ENCODE results near the gene CRNN. TPM values are rescaled to one million over a fixed set of nuclear protein-coding genes. Genes with fewer than 3 reads are reported as not detected.

CRNN gene
- total and polyA plus RNA-seq, 7 donors, result 0.61 to 3.6 TPM; not detected in 5

DNA sequence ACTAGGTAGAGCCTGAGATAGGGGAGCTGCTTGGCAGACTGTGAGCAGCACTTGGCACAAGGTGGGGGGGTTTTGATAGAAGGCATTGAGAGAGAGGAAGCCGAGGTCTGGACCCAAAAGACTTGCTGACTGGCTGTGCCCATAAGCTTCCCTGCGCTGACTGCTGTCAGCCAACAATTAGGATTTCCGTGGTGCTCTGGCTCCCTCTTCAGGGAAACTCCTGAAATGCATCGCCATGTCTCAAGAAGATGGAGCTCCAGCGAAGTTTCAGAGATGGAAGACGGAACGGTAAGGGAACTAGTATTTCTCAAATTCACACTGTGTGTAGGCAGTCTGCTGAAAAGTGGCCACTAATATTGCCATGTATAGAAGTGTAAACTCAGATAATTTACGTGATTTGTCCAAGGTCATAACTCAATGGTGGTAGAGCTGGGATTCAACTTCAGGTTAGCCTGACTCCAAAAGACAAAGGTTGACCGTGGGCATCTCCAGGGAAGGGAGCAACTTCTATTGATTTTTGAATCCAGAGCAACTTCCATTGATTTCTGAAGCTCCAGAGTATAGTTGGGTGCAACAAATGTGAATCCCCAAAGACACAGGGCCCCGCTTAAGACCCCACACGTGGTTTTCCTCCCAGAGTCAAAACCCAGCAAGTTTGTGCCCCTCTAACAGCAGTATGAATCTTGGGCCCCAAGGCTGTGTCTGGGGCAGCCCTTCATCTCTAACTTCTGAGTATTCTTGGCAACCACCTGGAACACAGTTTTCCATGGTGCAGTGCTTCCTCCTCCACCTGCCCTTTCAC is 44.5 kb upstream of the CRNN start:
- Histone ChIP-seq H3K36me3 (no peaks in the 10 kb centered on the region), H3K27ac (no peak overlapping the region), H3K9me3 (no peaks in the 10 kb centered on the region), H3K4me1 (peaks cover 0 to 7% (median 0%) of the 10 kb centered on the region in 4 donors), H3K27me3 (no peaks in the 10 kb centered on the region), H3K4me3 (no peak overlapping the region)
- intact Hi-C loops (cut with DNase I), result loop anchor here (1.0 to 5.0 kb wide), 5 partner anchors 18 to 406 kb away; no protein-coding TSS in a partner anchor
- TF ChIP-seq, protein P1, sequence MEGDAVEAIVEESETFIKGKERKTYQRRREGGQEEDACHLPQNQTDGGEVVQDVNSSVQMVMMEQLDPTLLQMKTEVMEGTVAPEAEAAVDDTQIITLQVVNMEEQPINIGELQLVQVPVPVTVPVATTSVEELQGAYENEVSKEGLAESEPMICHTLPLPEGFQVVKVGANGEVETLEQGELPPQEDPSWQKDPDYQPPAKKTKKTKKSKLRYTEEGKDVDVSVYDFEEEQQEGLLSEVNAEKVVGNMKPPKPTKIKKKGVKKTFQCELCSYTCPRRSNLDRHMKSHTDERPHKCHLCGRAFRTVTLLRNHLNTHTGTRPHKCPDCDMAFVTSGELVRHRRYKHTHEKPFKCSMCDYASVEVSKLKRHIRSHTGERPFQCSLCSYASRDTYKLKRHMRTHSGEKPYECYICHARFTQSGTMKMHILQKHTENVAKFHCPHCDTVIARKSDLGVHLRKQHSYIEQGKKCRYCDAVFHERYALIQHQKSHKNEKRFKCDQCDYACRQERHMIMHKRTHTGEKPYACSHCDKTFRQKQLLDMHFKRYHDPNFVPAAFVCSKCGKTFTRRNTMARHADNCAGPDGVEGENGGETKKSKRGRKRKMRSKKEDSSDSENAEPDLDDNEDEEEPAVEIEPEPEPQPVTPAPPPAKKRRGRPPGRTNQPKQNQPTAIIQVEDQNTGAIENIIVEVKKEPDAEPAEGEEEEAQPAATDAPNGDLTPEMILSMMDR (IDR thresholded peaks at IDR 0.05), result peak; percentile 78 to 90 (median 84)
- TF ChIP-seq POLR2AphosphoS5 (IDR thresholded peaks at IDR 0.05), result no peak
- WGBS, 2 donors, result 24 to 33% methylated on average over 11 of the region's 11 CpGs
- DNase-seq, result peak; percentile 85

DNA sequence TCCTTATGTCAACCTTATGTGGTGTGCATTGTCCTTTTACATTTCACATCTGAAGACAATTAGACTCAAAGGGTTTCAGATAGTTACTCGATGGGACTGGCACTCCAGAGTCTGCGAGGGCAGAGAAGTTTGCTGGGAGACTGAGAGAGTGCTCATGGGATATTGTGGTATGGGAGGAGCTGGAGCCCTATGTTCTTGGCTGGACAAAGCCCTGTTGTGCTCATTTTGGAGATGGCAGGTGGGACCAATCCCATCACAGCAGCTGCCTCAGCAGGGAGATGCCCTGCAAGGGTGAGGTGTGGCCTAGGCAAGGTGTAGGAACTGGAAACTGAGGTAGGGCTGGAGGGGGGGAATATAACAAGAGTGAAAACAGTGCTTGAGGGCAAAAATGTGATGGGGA is 43.5 kb upstream of the CRNN start:
- WGBS, 2 donors, result 71 to 88% methylated on average over 2 of the region's 2 CpGs
- no peaks in the 10 kb centered on the region for H3K9me3 ChIP-seq
- no peak overlapping the region for H3K4me3 ChIP-seq
- no peaks in the 10 kb centered on the region for H3K36me3 ChIP-seq
- TF ChIP-seq POLR2AphosphoS5 (IDR thresholded peaks at IDR 0.05) (no peak), EP300 (IDR thresholded peaks at IDR 0.05) (no peak), POLR2A (IDR thresholded peaks at IDR 0.05) (no peak)
- TF ChIP-seq, protein P1 (IDR thresholded peaks at IDR 0.05), result no peak
- no peak overlapping the region for H3K27ac ChIP-seq
- intact Hi-C loops (cut with DNase I), result loop anchor here (5.0 kb wide), 1 partner anchor 110 kb away; no protein-coding TSS in a partner anchor
- no peak for DNase-seq
- H3K4me1 ChIP-seq, result peaks cover 0 to 7% (median 0%) of the 10 kb centered on the region in 4 donors
- H3K27me3 ChIP-seq, result no peaks in the 10 kb centered on the region

DNA sequence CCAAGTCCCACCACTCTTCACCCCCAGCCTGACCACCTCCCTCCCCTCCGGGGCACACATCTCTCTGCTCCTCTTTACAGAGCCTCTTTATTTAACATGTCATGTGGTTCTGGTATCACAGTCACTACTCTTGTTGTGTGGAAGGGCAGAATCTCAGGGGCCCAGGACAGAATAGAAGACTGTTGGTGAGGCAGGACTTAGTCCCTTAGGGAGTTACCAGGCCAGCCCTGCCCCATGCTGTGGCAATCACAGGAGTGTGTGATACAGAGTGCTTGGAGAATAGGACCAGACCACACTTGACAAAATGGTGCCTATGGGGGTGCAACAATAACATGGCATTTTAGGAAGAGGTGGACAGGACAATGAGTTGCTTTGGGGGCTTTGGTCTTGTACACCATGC is 43.0 kb upstream of the CRNN start:
- TF ChIP-seq POLR2AphosphoS5 (IDR thresholded peaks at IDR 0.05) (no peak), POLR2A (IDR thresholded peaks at IDR 0.05) (no peak), EP300 (IDR thresholded peaks at IDR 0.05) (no peak)
- TF ChIP-seq, protein P1 (IDR thresholded peaks at IDR 0.05), result no peak
- Histone ChIP-seq H3K36me3 (no peaks in the 10 kb centered on the region), H3K4me3 (no peak overlapping the region), H3K4me1 (peaks cover 0 to 7% (median 0%) of the 10 kb centered on the region in 4 donors), H3K27ac (no peak overlapping the region), H3K27me3 (no peaks in the 10 kb centered on the region), H3K9me3 (no peaks in the 10 kb centered on the region)
- intact Hi-C loops (cut with DNase I), result loop anchor here (5.0 kb wide), 1 partner anchor 110 kb away; no protein-coding TSS in a partner anchor
- 67 to 91% methylated on average over 1 of the region's 1 CpG for WGBS, 2 donors
- DNase-seq, result no peak

DNA sequence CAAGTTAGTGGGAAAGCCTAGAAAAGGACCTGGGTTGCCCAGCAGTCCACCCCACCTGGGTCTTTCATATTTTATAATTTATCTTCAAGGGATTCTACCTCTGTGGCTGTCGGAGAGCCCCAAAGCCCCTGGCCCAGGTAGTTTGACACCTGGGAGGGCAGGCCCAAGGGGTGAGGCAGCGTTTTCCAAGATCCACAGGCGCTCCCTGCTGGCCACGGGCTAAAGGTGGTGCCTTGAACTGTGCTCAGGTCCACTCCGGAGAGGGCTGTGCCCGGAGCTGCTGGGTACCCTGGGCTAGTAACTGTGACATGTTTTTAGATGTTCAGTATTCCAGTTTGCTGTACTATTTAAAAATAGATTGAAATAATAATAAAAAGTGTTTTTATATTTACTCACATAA is 37.2 kb upstream of the CRNN start:
- no peaks in the 10 kb centered on the region for H3K9me3 ChIP-seq
- H3K27me3 ChIP-seq, result no peaks in the 10 kb centered on the region
- no peaks in the 10 kb centered on the region for H3K36me3 ChIP-seq
- peaks cover 0 to 15% (median 7%) of the 10 kb centered on the region in 4 donors for H3K4me1 ChIP-seq
- 50 to 55% methylated on average over 6 of the region's 6 CpGs for WGBS, 2 donors
- no peak for DNase-seq
- TF ChIP-seq POLR2A (IDR thresholded peaks at IDR 0.05) (no peak), EP300 (IDR thresholded peaks at IDR 0.05) (no peak), POLR2AphosphoS5 (IDR thresholded peaks at IDR 0.05) (no peak)
- TF ChIP-seq, protein P1 (IDR thresholded peaks at IDR 0.05), result no peak
- no peak overlapping the region for H3K27ac ChIP-seq
- no peak overlapping the region for H3K4me3 ChIP-seq
- intact Hi-C loops (cut with DNase I), result no loop called here

Measured in sigmoid colon (tissue), 7 donors.